Activated CD4-positive, alpha-beta memory T cell treated with anti-CD3 and anti-CD28 coated beads for 36 hours (primary cell): ENCODE data around the gene WDFY3. TPM values are rescaled to one million over a fixed set of nuclear protein-coding genes. Genes with fewer than 3 reads are reported as not detected.

Experiments
- CTCF ChIA-PET: fragments of 350-600 bp; sonication (Branson Sonifier 250); formaldehyde crosslinking; loops from one replicate; lab custom pipeline; 2021; ENCODE audit warnings: antibody characterized with exemption, inconsistent platforms; lab: Charles Lee
- POLR2A ChIA-PET: fragments of 350-600 bp; sonication (Branson Sonifier 250); formaldehyde crosslinking; loops from one replicate; lab custom pipeline; 2021; ENCODE audit warnings: antibody characterized with exemption; lab: Charles Lee
- DNase-seq: peaks from one replicate; pipeline ENCODE4 v3.0.0-alpha.2; 2020
- H3K27ac Mint-ChIP-seq: one replicate; pipeline ENCODE4 v1.8.0; 2021; ENCODE audit warnings: mixed read lengths
- H3K27me3 Mint-ChIP-seq: one replicate; pipeline ENCODE4 v1.8.0; 2021; ENCODE audit warnings: mixed read lengths
- H3K36me3 Mint-ChIP-seq: one replicate; pipeline ENCODE4 v1.8.0; 2021; ENCODE audit warnings: mixed read lengths
- H3K4me1 Mint-ChIP-seq: one replicate; pipeline ENCODE4 v1.8.0; 2021; ENCODE audit warnings: low read depth, mixed read lengths
- H3K4me3 Mint-ChIP-seq: one replicate; pipeline ENCODE4 v1.8.0; 2021; ENCODE audit warnings: mild to moderate bottlenecking, mixed read lengths
- H3K9me3 Mint-ChIP-seq: one replicate; pipeline ENCODE4 v1.8.0; 2021; ENCODE audit warnings: mixed read lengths
- intact Hi-C: fragments of 100-400 bp; cut with micrococcal nuclease; formaldehyde crosslinking; loops from one replicate; pipeline ENCODE4 v1.15.1; 2023
- total RNA-seq, 2 experiments: library from RNA; stranded (reverse); gene quantifications; one replicate each; pipeline ENCODE4 v1.2.3, GENCODE V29; 2021

The WDFY3 gene
- total RNA-seq, 2 experiments from 2014 or later = 1.3 to 1.7 TPM

GRCh38 chr4:84895283-84895682, 71.2 kb downstream of the WDFY3 start:
- ChIA-PET POLR2A (no interaction called here), CTCF (no interaction called here)
- H3K4me1 Mint-ChIP-seq = no peaks in the 10 kb centered on the region
- H3K4me3 Mint-ChIP-seq = no peak overlapping the region
- intact Hi-C loops = no loop called here
- no peaks in the 10 kb centered on the region for H3K9me3 Mint-ChIP-seq
- no peak overlapping the region for H3K27ac Mint-ChIP-seq
- H3K36me3 Mint-ChIP-seq = no peaks in the 10 kb centered on the region
- no peak for DNase-seq
- H3K27me3 Mint-ChIP-seq = no peaks in the 10 kb centered on the region

GRCh38 chr4:84894621-84895020, 71.9 kb downstream of the WDFY3 start:
- no peaks in the 10 kb centered on the region for H3K4me1 Mint-ChIP-seq
- no peaks in the 10 kb centered on the region for H3K9me3 Mint-ChIP-seq
- intact Hi-C loops = no loop called here
- CTCF ChIA-PET = no interaction called here
- no peak for DNase-seq
- H3K27me3 Mint-ChIP-seq = no peaks in the 10 kb centered on the region
- no peaks in the 10 kb centered on the region for H3K36me3 Mint-ChIP-seq
- H3K4me3 Mint-ChIP-seq = no peak overlapping the region
- POLR2A ChIA-PET = no interaction called here
- no peak overlapping the region for H3K27ac Mint-ChIP-seq

GRCh38 chr4:84892950-84893349, 73.5 kb downstream of the WDFY3 start:
- H3K4me1 Mint-ChIP-seq = no peaks in the 10 kb centered on the region
- ChIA-PET CTCF (no interaction called here), POLR2A (no interaction called here)
- no peak overlapping the region for H3K4me3 Mint-ChIP-seq
- H3K27ac Mint-ChIP-seq = no peak overlapping the region
- DNase-seq = no peak
- no peaks in the 10 kb centered on the region for H3K9me3 Mint-ChIP-seq
- intact Hi-C loops = no loop called here
- no peaks in the 10 kb centered on the region for H3K36me3 Mint-ChIP-seq
- H3K27me3 Mint-ChIP-seq = no peaks in the 10 kb centered on the region

GRCh38 chr4:84887824-84888223, 78.7 kb downstream of the WDFY3 start:
- CTCF ChIA-PET = no interaction called here
- no peaks in the 10 kb centered on the region for H3K27me3 Mint-ChIP-seq

GRCh38 chr4:84879651-84880200, 86.8 kb downstream of the WDFY3 start:
- ChIA-PET CTCF (no interaction called here), POLR2A (no interaction called here)
- no peak for DNase-seq
- intact Hi-C loops = no loop called here
- no peak overlapping the region for H3K4me3 Mint-ChIP-seq
- no peaks in the 10 kb centered on the region for H3K9me3 Mint-ChIP-seq
- no peak overlapping the region for H3K27ac Mint-ChIP-seq
- no peaks in the 10 kb centered on the region for H3K36me3 Mint-ChIP-seq
- no peaks in the 10 kb centered on the region for H3K27me3 Mint-ChIP-seq
- H3K4me1 Mint-ChIP-seq = no peaks in the 10 kb centered on the region

More at GRCh38 chr4:84887824-84888223, 78.7 kb downstream of the WDFY3 start:
- Mint-ChIP-seq H3K4me1 (no peaks in the 10 kb centered on the region), H3K36me3 (no peaks in the 10 kb centered on the region), H3K9me3 (no peaks in the 10 kb centered on the region), H3K4me3 (no peak overlapping the region), H3K27ac (no peak overlapping the region)
- POLR2A ChIA-PET = no interaction called here
- no peak for DNase-seq
- intact Hi-C loops = no loop called here

GRCh38 chr4:84878546-84878945, 87.9 kb downstream of the WDFY3 start:
- Mint-ChIP-seq H3K4me1 (no peaks in the 10 kb centered on the region), H3K36me3 (no peaks in the 10 kb centered on the region), H3K9me3 (no peaks in the 10 kb centered on the region), H3K4me3 (no peak overlapping the region), H3K27ac (no peak overlapping the region), H3K27me3 (no peaks in the 10 kb centered on the region)
- POLR2A ChIA-PET = no interaction called here
- intact Hi-C loops = no loop called here
- CTCF ChIA-PET = no interaction called here
- DNase-seq = no peak

GRCh38 chr4:84878090-84878489, 88.4 kb downstream of the WDFY3 start:
- Mint-ChIP-seq H3K4me1 (no peaks in the 10 kb centered on the region), H3K27ac (no peak overlapping the region), H3K9me3 (no peaks in the 10 kb centered on the region), H3K4me3 (no peak overlapping the region), H3K36me3 (no peaks in the 10 kb centered on the region), H3K27me3 (no peaks in the 10 kb centered on the region)
- ChIA-PET CTCF (no interaction called here), POLR2A (no interaction called here)
- intact Hi-C loops = no loop called here
- DNase-seq = no peak

- Mint-ChIP-seq H3K27ac (no peak overlapping the region), H3K4me3 (no peak overlapping the region), H3K4me1 (no peaks in the 10 kb centered on the region), H3K27me3 (no peaks in the 10 kb centered on the region), H3K36me3 (no peaks in the 10 kb centered on the region), H3K9me3 (no peaks in the 10 kb centered on the region)
- ChIA-PET POLR2A (no interaction called here), CTCF (interaction anchor here (0.7 kb wide), 1 partner anchor 52 kb away, joined by 3 read pairs; no protein-coding TSS in a partner anchor)
- intact Hi-C loops = no loop called here
- no peak for DNase-seq
Observed at GRCh38 chr4:84877051-84877833, 89.2 kb downstream of the WDFY3 start.

GRCh38 chr4:84875636-84876371, 90.7 kb downstream of the WDFY3 start:
- Mint-ChIP-seq H3K4me3 (no peak overlapping the region), H3K36me3 (no peaks in the 10 kb centered on the region), H3K4me1 (no peaks in the 10 kb centered on the region), H3K27ac (no peak overlapping the region), H3K27me3 (no peaks in the 10 kb centered on the region), H3K9me3 (no peaks in the 10 kb centered on the region)
- DNase-seq = no peak
- intact Hi-C loops = no loop called here
- CTCF ChIA-PET = interaction anchor here (0.6 kb wide), 1 partner anchor 347 kb away, joined by 3 read pairs; no protein-coding TSS in a partner anchor
- POLR2A ChIA-PET = no interaction called here

GRCh38 chr4:84874619-84875018, 91.9 kb downstream of the WDFY3 start:
- ChIA-PET POLR2A (no interaction called here), CTCF (no interaction called here)
- Mint-ChIP-seq H3K27ac (no peak overlapping the region), H3K4me3 (no peak overlapping the region), H3K4me1 (no peaks in the 10 kb centered on the region), H3K27me3 (no peaks in the 10 kb centered on the region), H3K9me3 (no peaks in the 10 kb centered on the region), H3K36me3 (no peaks in the 10 kb centered on the region)
- DNase-seq = no peak
- intact Hi-C loops = no loop called here

- POLR2A ChIA-PET = no interaction called here
- H3K9me3 Mint-ChIP-seq = no peaks in the 10 kb centered on the region
- H3K27ac Mint-ChIP-seq = no peak overlapping the region
- H3K27me3 Mint-ChIP-seq = no peaks in the 10 kb centered on the region
- CTCF ChIA-PET = no interaction called here
- intact Hi-C loops = no loop called here
- DNase-seq = no peak
- H3K4me3 Mint-ChIP-seq = no peak overlapping the region
- H3K36me3 Mint-ChIP-seq = no peaks in the 10 kb centered on the region
- no peaks in the 10 kb centered on the region for H3K4me1 Mint-ChIP-seq
Observed at GRCh38 chr4:84870398-84871163, 95.9 kb downstream of the WDFY3 start.

- CTCF ChIA-PET = no interaction called here
Observed at GRCh38 chr4:84866295-84866694, 100.2 kb downstream of the WDFY3 start.

More at GRCh38 chr4:84866295-84866694, 100.2 kb downstream of the WDFY3 start:
- no peaks in the 10 kb centered on the region for H3K36me3 Mint-ChIP-seq
- intact Hi-C loops = no loop called here
- H3K27ac Mint-ChIP-seq = no peak overlapping the region
- no peak overlapping the region for H3K4me3 Mint-ChIP-seq
- no peak for DNase-seq
- no peaks in the 10 kb centered on the region for H3K9me3 Mint-ChIP-seq
- H3K4me1 Mint-ChIP-seq = no peaks in the 10 kb centered on the region
- no peaks in the 10 kb centered on the region for H3K27me3 Mint-ChIP-seq
- POLR2A ChIA-PET = no interaction called here
